ENCODE measurements around the gene MAS1.

DNA sequence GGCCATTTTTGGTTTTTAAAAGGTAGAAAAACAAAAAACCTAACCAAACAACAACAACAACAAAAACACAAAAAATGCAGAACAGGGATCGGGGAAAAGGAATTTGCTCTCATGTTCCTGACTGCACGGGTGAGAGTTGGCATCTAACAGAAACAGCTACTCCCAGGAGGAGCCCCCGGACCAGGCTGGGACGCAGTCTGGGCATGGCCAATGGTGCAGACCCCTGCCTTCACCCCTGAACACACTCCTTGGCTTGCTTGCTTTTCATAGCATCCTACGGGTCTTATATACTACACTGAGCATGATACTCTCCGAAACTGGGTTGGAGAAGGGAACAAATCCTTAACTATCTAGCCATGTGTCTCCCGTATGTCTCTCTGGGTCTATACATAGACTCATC is 587 bp upstream of the MAS1 start:
- TF ChIP-seq POLR2A (IDR thresholded peaks at IDR 0.05; ENCODE audit: low read depth), result no peak
- TF ChIP-seq, protein P1, sequence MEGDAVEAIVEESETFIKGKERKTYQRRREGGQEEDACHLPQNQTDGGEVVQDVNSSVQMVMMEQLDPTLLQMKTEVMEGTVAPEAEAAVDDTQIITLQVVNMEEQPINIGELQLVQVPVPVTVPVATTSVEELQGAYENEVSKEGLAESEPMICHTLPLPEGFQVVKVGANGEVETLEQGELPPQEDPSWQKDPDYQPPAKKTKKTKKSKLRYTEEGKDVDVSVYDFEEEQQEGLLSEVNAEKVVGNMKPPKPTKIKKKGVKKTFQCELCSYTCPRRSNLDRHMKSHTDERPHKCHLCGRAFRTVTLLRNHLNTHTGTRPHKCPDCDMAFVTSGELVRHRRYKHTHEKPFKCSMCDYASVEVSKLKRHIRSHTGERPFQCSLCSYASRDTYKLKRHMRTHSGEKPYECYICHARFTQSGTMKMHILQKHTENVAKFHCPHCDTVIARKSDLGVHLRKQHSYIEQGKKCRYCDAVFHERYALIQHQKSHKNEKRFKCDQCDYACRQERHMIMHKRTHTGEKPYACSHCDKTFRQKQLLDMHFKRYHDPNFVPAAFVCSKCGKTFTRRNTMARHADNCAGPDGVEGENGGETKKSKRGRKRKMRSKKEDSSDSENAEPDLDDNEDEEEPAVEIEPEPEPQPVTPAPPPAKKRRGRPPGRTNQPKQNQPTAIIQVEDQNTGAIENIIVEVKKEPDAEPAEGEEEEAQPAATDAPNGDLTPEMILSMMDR (IDR thresholded peaks at IDR 0.05), result no peak

All from esophagus muscularis mucosa (tissue), 3 donors.